Measurements from ENCODE around the gene CCDC197. TPM values are rescaled to one million over a fixed set of nuclear protein-coding genes. Genes with fewer than 3 reads are reported as not detected.

Gene CCDC197
- total and polyA plus RNA-seq, 4 donors, result not detected

GRCh38 chr14:93993382-93993781, 3.7 kb upstream of the CCDC197 start:
- H3K27me3 ChIP-seq (ENCODE audit: control insufficient read depth in 3 of 3, insufficient read depth in 3 of 3, low read length in 2 of 3), result peaks cover 0 to 6% (median 0%) of the 10 kb centered on the region in 3 donors
- DNase-seq, result no peak
- TF ChIP-seq, protein P1, sequence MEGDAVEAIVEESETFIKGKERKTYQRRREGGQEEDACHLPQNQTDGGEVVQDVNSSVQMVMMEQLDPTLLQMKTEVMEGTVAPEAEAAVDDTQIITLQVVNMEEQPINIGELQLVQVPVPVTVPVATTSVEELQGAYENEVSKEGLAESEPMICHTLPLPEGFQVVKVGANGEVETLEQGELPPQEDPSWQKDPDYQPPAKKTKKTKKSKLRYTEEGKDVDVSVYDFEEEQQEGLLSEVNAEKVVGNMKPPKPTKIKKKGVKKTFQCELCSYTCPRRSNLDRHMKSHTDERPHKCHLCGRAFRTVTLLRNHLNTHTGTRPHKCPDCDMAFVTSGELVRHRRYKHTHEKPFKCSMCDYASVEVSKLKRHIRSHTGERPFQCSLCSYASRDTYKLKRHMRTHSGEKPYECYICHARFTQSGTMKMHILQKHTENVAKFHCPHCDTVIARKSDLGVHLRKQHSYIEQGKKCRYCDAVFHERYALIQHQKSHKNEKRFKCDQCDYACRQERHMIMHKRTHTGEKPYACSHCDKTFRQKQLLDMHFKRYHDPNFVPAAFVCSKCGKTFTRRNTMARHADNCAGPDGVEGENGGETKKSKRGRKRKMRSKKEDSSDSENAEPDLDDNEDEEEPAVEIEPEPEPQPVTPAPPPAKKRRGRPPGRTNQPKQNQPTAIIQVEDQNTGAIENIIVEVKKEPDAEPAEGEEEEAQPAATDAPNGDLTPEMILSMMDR (IDR thresholded peaks at IDR 0.05; ENCODE audit: control extremely low read depth, extremely low read depth), result no peak
- H3K36me3 ChIP-seq (ENCODE audit: control insufficient read depth in 4 of 4, insufficient read depth in 4 of 4, low read length in 4 of 4), result no peaks in the 10 kb centered on the region
- H3K9me3 ChIP-seq (ENCODE audit: control insufficient read depth in 4 of 4, insufficient read depth in 3 of 4, low read length in 3 of 4), result no peaks in the 10 kb centered on the region
- H3K9ac ChIP-seq (ENCODE audit: insufficient read depth in 1 of 2, low read length in 2 of 2), result no peak overlapping the region
- H3K4me1 ChIP-seq (ENCODE audit: control insufficient read depth in 5 of 5, insufficient read depth in 5 of 5, low read length in 5 of 5), result peaks cover 0 to 4% (median 0%) of the 10 kb centered on the region in 5 donors
- H3K4me3 ChIP-seq, result no peak overlapping the region
- 79 to 84% methylated on average over 6 of the region's 6 CpGs for WGBS, 2 donors
- no peak overlapping the region for H3K27ac ChIP-seq (ENCODE audit: low read depth in 1 of 2, low read length in 1 of 2)
- ATAC-seq (ENCODE audit: insufficient read depth, low FRiP score), result no peak

DNA sequence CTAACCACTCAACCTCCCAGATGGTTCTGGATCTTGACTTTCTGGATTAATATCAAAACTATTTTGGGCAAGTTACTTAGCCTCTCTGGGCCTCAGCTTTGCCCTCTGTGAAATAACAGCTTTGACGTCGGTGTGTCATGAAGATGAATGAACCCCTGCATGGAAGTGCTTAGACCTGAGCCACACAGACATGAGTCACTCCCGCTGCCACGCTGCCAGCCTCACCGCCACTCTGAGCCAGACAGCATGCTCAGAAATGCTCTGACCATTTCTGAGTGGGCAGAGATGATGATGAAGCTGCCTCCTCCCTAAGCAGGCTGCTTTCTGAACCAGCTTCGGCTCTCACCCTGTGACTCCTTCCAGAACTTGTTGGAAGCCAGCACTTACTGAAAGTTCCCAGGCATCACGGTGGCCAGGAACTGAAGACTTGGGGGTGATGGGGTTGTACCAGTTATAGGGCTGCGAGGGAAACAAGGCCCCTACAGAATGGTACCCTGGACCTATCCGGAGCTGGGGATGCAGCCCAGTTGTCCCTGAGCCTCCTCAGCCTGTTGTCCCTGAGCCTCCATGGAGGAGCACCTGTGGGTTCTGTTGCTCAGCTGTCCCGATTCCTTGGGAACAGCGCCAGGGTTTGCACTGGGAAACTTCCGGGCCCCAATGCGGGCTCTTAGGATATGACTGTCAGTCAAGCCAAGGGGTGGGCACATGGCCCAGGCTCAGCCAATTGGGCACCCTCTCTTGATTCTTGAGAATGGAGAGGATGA, 2.0 kb upstream of the CCDC197 start:
- no peak overlapping the region for H3K4me3 ChIP-seq
- no peaks in the 10 kb centered on the region for H3K36me3 ChIP-seq (ENCODE audit: control insufficient read depth in 4 of 4, insufficient read depth in 4 of 4, low read length in 4 of 4)
- H3K27ac ChIP-seq (ENCODE audit: low read depth in 1 of 2, low read length in 1 of 2), result peak overlapping the region in 1 of 2 donors; percentile 82
- ATAC-seq (ENCODE audit: insufficient read depth, low FRiP score), result peak; percentile 20
- WGBS, 2 donors, result 51 to 67% methylated on average over 13 of the region's 13 CpGs
- peak in 1 of 3 donors; percentile 26 for DNase-seq
- peaks cover 0 to 4% (median 0%) of the 10 kb centered on the region in 5 donors for H3K4me1 ChIP-seq (ENCODE audit: control insufficient read depth in 5 of 5, insufficient read depth in 5 of 5, low read length in 5 of 5)
- H3K9ac ChIP-seq (ENCODE audit: insufficient read depth in 1 of 2, low read length in 2 of 2), result no peak overlapping the region
- TF ChIP-seq, protein P1 (IDR thresholded peaks at IDR 0.05; ENCODE audit: control extremely low read depth, extremely low read depth), result no peak
- H3K9me3 ChIP-seq (ENCODE audit: control insufficient read depth in 4 of 4, insufficient read depth in 3 of 4, low read length in 3 of 4), result no peaks in the 10 kb centered on the region
- peaks cover 0 to 6% (median 0%) of the 10 kb centered on the region in 3 donors for H3K27me3 ChIP-seq (ENCODE audit: control insufficient read depth in 3 of 3, insufficient read depth in 3 of 3, low read length in 2 of 3)

DNA sequence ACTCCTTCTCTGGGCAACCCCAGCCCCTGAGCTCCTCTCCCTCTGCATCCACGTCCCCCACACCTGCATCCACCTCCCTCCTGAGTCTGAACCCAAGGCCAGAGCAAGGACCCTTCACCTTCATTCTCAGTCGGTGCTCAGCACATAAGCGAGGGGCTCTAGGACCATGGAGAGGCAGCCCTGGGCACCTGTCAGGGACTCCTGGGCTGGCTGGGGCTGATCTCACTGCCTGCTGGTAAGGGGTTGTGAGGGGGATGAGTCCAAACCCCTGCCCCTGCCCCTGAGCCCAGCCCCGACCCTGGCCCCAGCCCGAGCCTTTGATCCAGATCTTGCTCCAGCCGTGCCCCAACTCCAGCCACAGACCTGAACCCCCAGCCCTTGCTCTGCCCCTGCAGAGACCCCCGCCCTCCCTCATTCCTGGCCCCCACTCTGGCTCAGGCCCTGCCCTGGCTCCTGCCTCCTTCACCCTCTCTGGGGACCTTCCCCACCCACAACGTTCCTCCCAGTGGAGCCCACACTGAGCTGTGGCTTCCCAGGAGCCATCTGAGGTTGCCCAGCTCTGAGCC, 888 bp upstream of the CCDC197 start:
- no peak for ATAC-seq (ENCODE audit: insufficient read depth, low FRiP score)
- TF ChIP-seq, protein P1 (IDR thresholded peaks at IDR 0.05; ENCODE audit: control extremely low read depth, extremely low read depth), result no peak

More for the DNA sequence above, 888 bp upstream of the CCDC197 start:
- Histone ChIP-seq H3K36me3 (ENCODE audit: control insufficient read depth in 4 of 4, insufficient read depth in 4 of 4, low read length in 4 of 4) (no peaks in the 10 kb centered on the region), H3K4me1 (ENCODE audit: control insufficient read depth in 5 of 5, insufficient read depth in 5 of 5, low read length in 5 of 5) (peaks cover 0 to 4% (median 0%) of the 10 kb centered on the region in 5 donors), H3K27ac (ENCODE audit: low read depth in 1 of 2, low read length in 1 of 2) (no peak overlapping the region), H3K9ac (ENCODE audit: insufficient read depth in 1 of 2, low read length in 2 of 2) (no peak overlapping the region), H3K4me3 (no peak overlapping the region), H3K9me3 (ENCODE audit: control insufficient read depth in 4 of 4, insufficient read depth in 3 of 4, low read length in 3 of 4) (no peaks in the 10 kb centered on the region), H3K27me3 (ENCODE audit: control insufficient read depth in 3 of 3, insufficient read depth in 3 of 3, low read length in 2 of 3) (peaks cover 0 to 6% (median 0%) of the 10 kb centered on the region in 3 donors)
- DNase-seq, result no peak
- WGBS, 2 donors, result 55 to 73% methylated on average over 7 to 8 of the region's 8 CpGs

All from lung (tissue), 12 donors.